ENCODE measurements around the gene POMP.

DNA sequence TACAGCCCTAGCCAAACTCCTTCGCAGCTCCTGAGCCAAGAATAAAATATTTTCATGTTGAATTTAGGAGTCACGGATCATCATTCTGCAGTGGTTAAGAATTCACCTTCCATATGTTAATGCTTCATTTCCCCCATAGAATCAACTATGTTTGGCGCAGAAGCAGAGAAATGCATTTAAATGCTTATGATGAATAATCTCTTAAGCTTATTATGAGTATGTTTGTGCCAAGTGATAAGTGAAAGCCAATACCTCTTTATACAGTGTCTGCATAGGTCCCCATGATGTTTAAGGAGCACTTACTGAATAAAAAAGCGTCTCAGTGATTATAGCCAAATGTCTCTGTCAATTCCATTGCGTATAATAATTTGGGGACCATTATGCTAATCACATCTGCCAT is 32.7 kb upstream of the POMP start:
- TF ChIP-seq, protein P1, sequence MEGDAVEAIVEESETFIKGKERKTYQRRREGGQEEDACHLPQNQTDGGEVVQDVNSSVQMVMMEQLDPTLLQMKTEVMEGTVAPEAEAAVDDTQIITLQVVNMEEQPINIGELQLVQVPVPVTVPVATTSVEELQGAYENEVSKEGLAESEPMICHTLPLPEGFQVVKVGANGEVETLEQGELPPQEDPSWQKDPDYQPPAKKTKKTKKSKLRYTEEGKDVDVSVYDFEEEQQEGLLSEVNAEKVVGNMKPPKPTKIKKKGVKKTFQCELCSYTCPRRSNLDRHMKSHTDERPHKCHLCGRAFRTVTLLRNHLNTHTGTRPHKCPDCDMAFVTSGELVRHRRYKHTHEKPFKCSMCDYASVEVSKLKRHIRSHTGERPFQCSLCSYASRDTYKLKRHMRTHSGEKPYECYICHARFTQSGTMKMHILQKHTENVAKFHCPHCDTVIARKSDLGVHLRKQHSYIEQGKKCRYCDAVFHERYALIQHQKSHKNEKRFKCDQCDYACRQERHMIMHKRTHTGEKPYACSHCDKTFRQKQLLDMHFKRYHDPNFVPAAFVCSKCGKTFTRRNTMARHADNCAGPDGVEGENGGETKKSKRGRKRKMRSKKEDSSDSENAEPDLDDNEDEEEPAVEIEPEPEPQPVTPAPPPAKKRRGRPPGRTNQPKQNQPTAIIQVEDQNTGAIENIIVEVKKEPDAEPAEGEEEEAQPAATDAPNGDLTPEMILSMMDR (IDR thresholded peaks at IDR 0.05): no peak
- TF ChIP-seq POLR2A (IDR thresholded peaks at IDR 0.05): no peak

Data from right lobe of liver (tissue), 4 donors.